ENCODE measurements around the gene PET100. TPM values are rescaled to one million over a fixed set of nuclear protein-coding genes. Genes with fewer than 3 reads are reported as not detected.

The PET100 gene
- total and polyA plus RNA-seq, 10 of the 15 experiments (the other 5 are each of a cell fraction or from before 2014, with no cell fraction given) = 47.0 to 462 (median 126) TPM

DNA sequence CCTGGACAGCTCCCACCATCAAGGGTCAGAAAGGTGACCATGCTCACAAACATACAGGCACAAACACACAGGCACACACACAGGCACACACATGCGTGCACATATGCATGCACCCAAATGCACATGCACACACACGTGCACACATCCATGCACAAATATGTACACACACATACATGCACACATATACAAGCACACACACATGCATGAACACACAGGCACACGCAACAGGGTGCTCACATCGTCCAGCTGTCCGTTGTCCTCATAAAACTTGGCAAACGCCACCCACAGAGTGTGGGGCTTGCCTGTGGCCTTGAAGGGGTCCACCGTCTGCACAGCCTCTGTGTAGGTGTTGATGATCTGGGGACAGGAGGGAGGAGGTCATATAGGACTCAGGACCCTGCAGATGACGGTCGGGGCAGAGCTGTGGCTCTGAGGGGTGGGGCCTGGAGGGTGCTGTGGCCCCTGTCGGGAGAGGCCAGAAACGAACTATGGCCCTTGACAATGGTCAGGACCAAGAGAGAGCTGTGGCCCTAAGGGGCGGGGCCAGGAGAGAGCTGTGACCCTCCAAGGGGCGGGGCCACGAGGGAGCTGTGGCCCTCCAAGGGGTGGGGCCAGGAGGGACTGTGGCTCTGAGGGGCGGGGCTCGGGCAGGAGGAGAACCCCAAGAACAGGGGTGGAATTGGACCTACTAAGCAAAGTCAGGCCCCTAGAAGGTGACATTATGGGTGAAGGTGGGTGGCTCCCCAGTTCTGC, 6.5 kb upstream of the PET100 start:
- ChIA-PET CTCF (no interaction called here), RAD21 (ENCODE audit: unreplicated experiment) (no interaction called here), SMC1A (ENCODE audit: uncharacterized antibody, unreplicated experiment) (no interaction called here), POLR2A (interaction anchor here (1.2 kb wide), 1 partner anchor 20 kb away, joined by 3 read pairs; no protein-coding TSS in a partner anchor)
- FAIRE-seq (no peak), ATAC-seq (peak; percentile 73), DNase-seq (ENCODE audit: low read depth, low spot score) (no peak)
- H3K9me3 ChIP-seq (replicated peaks; ENCODE audit: control insufficient read depth, insufficient read depth, low read length) = no peaks in the 10 kb centered on the region
- H3K36me3 ChIP-seq (ENCODE audit: control insufficient read depth in 2 of 2, insufficient read depth in 2 of 2, low read length in 1 of 2) = peaks cover 7 to 25% of the 10 kb centered on the region in 2 experiments; a peak in 3 of 4 replicates
- BruUV-seq (replicated peaks) = no TSS peak
- in situ Hi-C loops (cut with MboI) = no loop called here
- H3K4me1 ChIP-seq (ENCODE audit: control insufficient read depth, insufficient read depth, low read length) = peaks cover 1% of the 10 kb centered on the region
- no peak overlapping the region for H3K4me3 ChIP-seq
- no peak overlapping the region for H3K9ac ChIP-seq (ENCODE audit: control insufficient read depth, insufficient read depth, low read length)
- intact Hi-C loops (cut with micrococcal nuclease; ENCODE audit: unreplicated experiment) = no loop called here
- H3K4me2 ChIP-seq (ENCODE audit: control insufficient read depth, insufficient read depth) = no peak overlapping the region
- H4K20me1 ChIP-seq (ENCODE audit: control insufficient read depth, insufficient read depth) = no peaks in the 10 kb centered on the region
- 82% methylated on average over 16 of the region's 16 CpGs for WGBS (ENCODE audit: insufficient coverage, insufficient replicate concordance, low lambda C conversion rate, missing lambda C conversion rate)
- H3K27me3 ChIP-seq (replicated peaks in 1 of 2; ENCODE audit: control insufficient read depth in 2 of 2, insufficient read depth in 2 of 2, low read length in 1 of 2) = no peaks in the 10 kb centered on the region
- TF ChIP-seq NR2C1 (IDR thresholded peaks at IDR 0.05) (no peak), BHLHE40 (IDR thresholded peaks at IDR 0.05; ENCODE audit: borderline replicate concordance in 1 of 2, low read depth in 2 of 2, low read length in 1 of 2) (no peak), IKZF2 (IDR thresholded peaks at IDR 0.05) (no peak), NBN (IDR thresholded peaks at IDR 0.05) (no peak), EP300 (IDR thresholded peaks at IDR 0.05; ENCODE audit: borderline replicate concordance in 1 of 2, control insufficient read depth in 1 of 2, low read depth in 2 of 2, low read length in 2 of 2) (no peak), SREBF2 (IDR thresholded peaks at IDR 0.05; ENCODE audit: low read length) (no peak), SRF (IDR thresholded peaks at IDR 0.05; ENCODE audit: low read depth in 2 of 2, low read length in 2 of 2) (no peak), RFX5 (IDR thresholded peaks at IDR 0.05; ENCODE audit: low read depth, low read length) (no peak)
- H3K79me2 ChIP-seq (ENCODE audit: control insufficient read depth, insufficient read depth, low read length) = peaks cover 17% of the 10 kb centered on the region
- no peak overlapping the region for H3K27ac ChIP-seq (ENCODE audit: control insufficient read depth, insufficient read depth)
- no peak overlapping the region for H2AFZ ChIP-seq (ENCODE audit: control insufficient read depth, low read depth, low read length)

Measured in GM12878 (cell line).